GM23338 (cell line): ENCODE results near the gene LAMC3. TPM values are rescaled to one million over a fixed set of nuclear protein-coding genes. Genes with fewer than 3 reads are reported as not detected.

Source experiments
- ATAC-seq: fragments of 200-7000 bp; cut with Tn5 transposase; 3 replicates; pipeline ENCODE4 v1.9.1; 2020
- DNase-seq: peaks from one replicate; pipeline ENCODE4 v3.0.0-alpha.2; 2015; ENCODE audit warnings: low spot score
- H2AFZ ChIP-seq: fragments of 200-600 bp; sonication (generic); 2 replicates; pipeline ENCODE4 v1.8.0; 2016; ENCODE audit warnings: antibody characterized with exemption, mild to moderate bottlenecking, moderate library complexity
- H3F3A ChIP-seq: fragments of 200-600 bp; sonication (generic); replicated peaks from 2 replicates; pipeline ENCODE4 v1.8.0; 2017; ENCODE audit warnings: antibody characterized with exemption, mixed run types, low read depth
- H3K27ac ChIP-seq: fragments of 200-600 bp; sonication (generic); 2 replicates; pipeline ENCODE4 v1.6.1; 2016; ENCODE audit warnings: low read depth
- H3K27me3 ChIP-seq: fragments of 200-600 bp; sonication (generic); 2 replicates; pipeline ENCODE4 v1.8.0; 2016; ENCODE audit warnings: mild to moderate bottlenecking, mixed run types, moderate library complexity; ENCODE audit not compliant: insufficient read depth
- H3K36me3 ChIP-seq: fragments of 200-600 bp; sonication (generic); 2 replicates; pipeline ENCODE4 v1.8.0; 2016; ENCODE audit warnings: mild to moderate bottlenecking; ENCODE audit not compliant: insufficient read depth
- H3K4me1 ChIP-seq: fragments of 200-600 bp; sonication (generic); 2 replicates; pipeline ENCODE4 v1.8.0; 2016; ENCODE audit warnings: mild to moderate bottlenecking, moderate library complexity; ENCODE audit not compliant: insufficient read depth
- H3K4me2 ChIP-seq: fragments of 200-600 bp; sonication (generic); 2 replicates; pipeline ENCODE4 v1.7.1; 2017; ENCODE audit warnings: mixed run types
- H3K4me3 ChIP-seq: fragments of 200-600 bp; sonication (generic); 2 replicates; pipeline ENCODE4 v1.6.1; 2016; ENCODE audit warnings: mixed run types
- H3K79me2 ChIP-seq: fragments of 200-600 bp; sonication (generic); replicated peaks from 2 replicates; pipeline ENCODE4 v1.8.0; 2017; ENCODE audit warnings: mild to moderate bottlenecking; ENCODE audit not compliant: insufficient read depth
- H3K9me2 ChIP-seq: fragments of 200-600 bp; sonication (generic); 2 replicates; pipeline ENCODE4 v1.8.0; 2017; ENCODE audit not compliant: insufficient read depth
- H4K20me1 ChIP-seq: fragments of 200-600 bp; sonication (generic); replicated peaks from 2 replicates; pipeline ENCODE4 v1.8.0; 2017; ENCODE audit warnings: mild to moderate bottlenecking; ENCODE audit not compliant: insufficient read depth
- H3K27ac Mint-ChIP-seq: 2 replicates; pipeline ENCODE4 v1.8.0; 2020; ENCODE audit warnings: inconsistent platforms, mild to moderate bottlenecking, moderate library complexity, mixed read lengths
- H3K27me3 Mint-ChIP-seq: 3 replicates; pipeline ENCODE4 v1.8.0; 2022; ENCODE audit warnings: low read depth, mild to moderate bottlenecking, moderate library complexity, mixed read lengths, inconsistent platforms; ENCODE audit not compliant: insufficient read depth, poor library complexity
- H3K36me3 Mint-ChIP-seq: 3 replicates; pipeline ENCODE4 v1.8.0; 2021; ENCODE audit warnings: low read depth, mild to moderate bottlenecking, inconsistent platforms, moderate library complexity, mixed read lengths
- H3K4me1 Mint-ChIP-seq: 3 replicates; pipeline ENCODE4 v1.8.0; 2020; ENCODE audit warnings: mild to moderate bottlenecking, inconsistent platforms, mixed read lengths
- H3K4me3 Mint-ChIP-seq: 3 replicates; pipeline ENCODE4 v1.8.0; 2021; ENCODE audit warnings: moderate library complexity, mild to moderate bottlenecking, inconsistent platforms, mixed read lengths
- H3K9me3 Mint-ChIP-seq: 3 replicates; pipeline ENCODE4 v1.8.0; 2020; ENCODE audit warnings: moderate library complexity, mild to moderate bottlenecking, inconsistent platforms, mixed read lengths
- CREB1 ChIP-seq: fragments of 250-450 bp; sonication (Bioruptor Pico); IDR thresholded peaks from 2 replicates; pipeline ENCODE4 v1.5.0; 2020; ENCODE audit warnings: low read depth, mild to moderate bottlenecking, moderate library complexity
- JUNB ChIP-seq: IDR thresholded peaks from one replicate; pipeline ENCODE4 v1.6.1; 2016; ENCODE audit warnings: antibody characterized with exemption; ENCODE audit not compliant: unreplicated experiment
- NANOG ChIP-seq: IDR thresholded peaks from 2 replicates; pipeline ENCODE4 v1.6.1; 2016; ENCODE audit warnings: antibody characterized with exemption, borderline replicate concordance
- POLR2AphosphoS5 ChIP-seq: IDR thresholded peaks from 2 replicates; pipeline ENCODE4 v1.6.1; 2016; ENCODE audit warnings: antibody characterized with exemption, low read depth
- STAT1 ChIP-seq: IDR thresholded peaks from one replicate; pipeline ENCODE4 v1.6.1; 2016; ENCODE audit warnings: antibody characterized with exemption; ENCODE audit not compliant: unreplicated experiment
- ZNF114 ChIP-seq: fragments of 250-450 bp; sonication (Bioruptor Pico); IDR thresholded peaks from 2 replicates; pipeline ENCODE4 v1.5.0; 2020; ENCODE audit warnings: mild to moderate bottlenecking, moderate library complexity
- ZNF331 ChIP-seq: fragments of 250-450 bp; sonication (Bioruptor Pico); IDR thresholded peaks from 2 replicates; pipeline ENCODE4 v1.5.0; 2020; ENCODE audit warnings: low read depth, mild to moderate bottlenecking, moderate library complexity
- polyA plus RNA-seq: library from polyadenylated mRNA; unstranded; fragments of >200 nt; fragmentation: Nextera tagmentation; extraction: Ambion mirVana; gene quantifications from 2 replicates; pipeline ENCODE4 v1.2.1, GENCODE V29; 2016
- total RNA-seq: library from RNA; depleted of rRNA; stranded (reverse); fragments of >200 nt; shearing (Covaris generic); gene quantifications from 2 replicates; pipeline ENCODE4 v1.2.3, GENCODE V29; 2014
- TF ChIP-seq, protein P1 (sequence below): IDR thresholded peaks from one replicate; pipeline ENCODE4 v1.6.1; 2018; ENCODE audit warnings: antibody characterized with exemption; ENCODE audit not compliant: unreplicated experiment

Gene LAMC3
- total and polyA plus RNA-seq, 2 experiments from 2014 or later: 9.0 to 27.4 TPM

DNA sequence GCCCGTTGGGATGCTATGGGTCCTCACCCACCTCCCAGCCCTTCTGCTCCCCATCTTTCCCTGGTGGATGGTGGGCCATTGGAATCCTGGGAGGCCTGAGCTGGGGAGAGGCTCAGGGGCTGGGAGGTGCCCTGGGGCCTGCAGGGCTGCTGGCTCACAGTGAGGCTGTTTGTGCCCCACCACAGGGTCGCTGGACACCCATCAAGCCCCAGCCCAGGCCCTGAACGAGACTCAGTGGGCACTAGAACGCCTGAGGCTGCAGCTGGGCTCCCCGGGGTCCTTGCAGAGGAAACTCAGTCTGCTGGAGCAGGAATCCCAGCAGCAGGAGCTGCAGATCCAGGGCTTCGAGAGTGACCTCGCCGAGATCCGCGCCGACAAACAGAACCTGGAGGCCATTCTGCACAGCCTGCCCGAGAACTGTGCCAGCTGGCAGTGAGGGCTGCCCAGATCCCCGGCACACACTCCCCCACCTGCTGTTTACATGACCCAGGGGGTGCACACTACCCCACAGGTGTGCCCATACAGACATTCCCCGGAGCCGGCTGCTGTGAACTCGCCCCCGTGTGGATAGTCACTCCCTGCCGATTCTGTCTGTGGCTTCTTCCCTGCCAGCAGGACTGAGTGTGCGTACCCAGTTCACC lies 82.5 kb downstream of the LAMC3 start:
- H3K27ac ChIP-seq: no peak overlapping the region
- H3K9me3 Mint-ChIP-seq: no peaks in the 10 kb centered on the region
- H3K27ac Mint-ChIP-seq: no peak overlapping the region
- H3K4me1 Mint-ChIP-seq: peaks cover 9% of the 10 kb centered on the region
- no peak for ATAC-seq
- H3K27me3 ChIP-seq: no peaks in the 10 kb centered on the region
- no peak overlapping the region for H3K4me3 ChIP-seq
- H3K79me2 ChIP-seq: no peaks in the 10 kb centered on the region
- H3K27me3 Mint-ChIP-seq: peaks cover 6% of the 10 kb centered on the region
- H3K36me3 ChIP-seq: no peaks in the 10 kb centered on the region
- H3K4me1 ChIP-seq: peaks cover 6% of the 10 kb centered on the region; the same call in 1 of the 2 replicates
- peaks cover 8% of the 10 kb centered on the region; the same call in 1 of the 2 replicates for H3F3A ChIP-seq
- TF ChIP-seq POLR2AphosphoS5: no peak
- TF ChIP-seq STAT1: no peak
- TF ChIP-seq, protein P1, sequence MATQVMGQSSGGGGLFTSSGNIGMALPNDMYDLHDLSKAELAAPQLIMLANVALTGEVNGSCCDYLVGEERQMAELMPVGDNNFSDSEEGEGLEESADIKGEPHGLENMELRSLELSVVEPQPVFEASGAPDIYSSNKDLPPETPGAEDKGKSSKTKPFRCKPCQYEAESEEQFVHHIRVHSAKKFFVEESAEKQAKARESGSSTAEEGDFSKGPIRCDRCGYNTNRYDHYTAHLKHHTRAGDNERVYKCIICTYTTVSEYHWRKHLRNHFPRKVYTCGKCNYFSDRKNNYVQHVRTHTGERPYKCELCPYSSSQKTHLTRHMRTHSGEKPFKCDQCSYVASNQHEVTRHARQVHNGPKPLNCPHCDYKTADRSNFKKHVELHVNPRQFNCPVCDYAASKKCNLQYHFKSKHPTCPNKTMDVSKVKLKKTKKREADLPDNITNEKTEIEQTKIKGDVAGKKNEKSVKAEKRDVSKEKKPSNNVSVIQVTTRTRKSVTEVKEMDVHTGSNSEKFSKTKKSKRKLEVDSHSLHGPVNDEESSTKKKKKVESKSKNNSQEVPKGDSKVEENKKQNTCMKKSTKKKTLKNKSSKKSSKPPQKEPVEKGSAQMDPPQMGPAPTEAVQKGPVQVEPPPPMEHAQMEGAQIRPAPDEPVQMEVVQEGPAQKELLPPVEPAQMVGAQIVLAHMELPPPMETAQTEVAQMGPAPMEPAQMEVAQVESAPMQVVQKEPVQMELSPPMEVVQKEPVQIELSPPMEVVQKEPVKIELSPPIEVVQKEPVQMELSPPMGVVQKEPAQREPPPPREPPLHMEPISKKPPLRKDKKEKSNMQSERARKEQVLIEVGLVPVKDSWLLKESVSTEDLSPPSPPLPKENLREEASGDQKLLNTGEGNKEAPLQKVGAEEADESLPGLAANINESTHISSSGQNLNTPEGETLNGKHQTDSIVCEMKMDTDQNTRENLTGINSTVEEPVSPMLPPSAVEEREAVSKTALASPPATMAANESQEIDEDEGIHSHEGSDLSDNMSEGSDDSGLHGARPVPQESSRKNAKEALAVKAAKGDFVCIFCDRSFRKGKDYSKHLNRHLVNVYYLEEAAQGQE: no peak
- no peak for TF ChIP-seq ZNF331 (CRISPR knock-in tag)
- TF ChIP-seq ZNF114: no peak
- no peak for DNase-seq
- no peaks in the 10 kb centered on the region; the same call in 1 of the 2 replicates for H4K20me1 ChIP-seq
- H3K36me3 Mint-ChIP-seq: no peaks in the 10 kb centered on the region; the same call in 2 of the 3 replicates
- H2AFZ ChIP-seq: no peak overlapping the region
- no peak overlapping the region for H3K4me3 Mint-ChIP-seq
- no peaks in the 10 kb centered on the region for H3K9me2 ChIP-seq
- no peak overlapping the region for H3K4me2 ChIP-seq

DNA sequence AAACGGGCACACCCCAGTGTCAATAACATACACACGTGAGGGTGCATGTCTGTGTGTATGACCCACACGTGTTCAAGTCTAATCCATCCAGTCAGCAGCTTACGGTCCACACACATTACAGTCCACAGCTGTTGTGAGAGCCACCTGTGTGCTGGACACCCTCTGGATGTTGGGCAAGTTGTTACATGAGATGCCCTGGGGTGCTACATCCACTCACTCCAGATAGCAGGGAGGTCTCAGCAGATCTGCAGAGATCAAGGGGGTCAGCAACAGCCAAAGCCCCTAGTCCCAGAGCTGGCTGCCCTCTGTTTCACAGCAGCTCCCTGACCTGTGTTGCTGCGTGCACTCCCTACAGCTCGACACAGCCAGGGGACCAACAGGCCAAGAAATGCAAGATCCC lies 83.1 kb downstream of the LAMC3 start:
- Mint-ChIP-seq H3K4me1 (peaks cover 9% of the 10 kb centered on the region), H3K27me3 (peaks cover 6% of the 10 kb centered on the region), H3K27ac (no peak overlapping the region), H3K9me3 (no peaks in the 10 kb centered on the region), H3K36me3 (no peaks in the 10 kb centered on the region; the same call in 2 of the 3 replicates), H3K4me3 (no peak overlapping the region)
- no peaks in the 10 kb centered on the region for H3K27me3 ChIP-seq
- H3K79me2 ChIP-seq: peaks cover under 1% of the 10 kb centered on the region; the same call in 1 of the 2 replicates
- H3K4me1 ChIP-seq: peaks cover 6% of the 10 kb centered on the region; the same call in 1 of the 2 replicates
- no peaks in the 10 kb centered on the region for H3K36me3 ChIP-seq
- no peaks in the 10 kb centered on the region for H3K9me2 ChIP-seq
- DNase-seq: no peak
- no peak overlapping the region for H3K27ac ChIP-seq
- H3K4me3 ChIP-seq: no peak overlapping the region
- no peaks in the 10 kb centered on the region; the same call in 1 of the 2 replicates for H4K20me1 ChIP-seq
- ATAC-seq: no peak
- H3F3A ChIP-seq: peaks cover 8% of the 10 kb centered on the region; the same call in 1 of the 2 replicates
- TF ChIP-seq NANOG (no peak), CREB1 (no peak), STAT1 (no peak), JUNB (no peak)
- no peak overlapping the region for H3K4me2 ChIP-seq
- no peak overlapping the region for H2AFZ ChIP-seq
